ENCODE results near the gene PARD6B. TPM values are rescaled to one million over a fixed set of nuclear protein-coding genes. Genes with fewer than 3 reads are reported as not detected.

The PARD6B gene
- total and polyA plus RNA-seq, 2 donors (not counting 1 experiment from before 2014, with no cell fraction given): 0.91 to 6.0 TPM

DNA sequence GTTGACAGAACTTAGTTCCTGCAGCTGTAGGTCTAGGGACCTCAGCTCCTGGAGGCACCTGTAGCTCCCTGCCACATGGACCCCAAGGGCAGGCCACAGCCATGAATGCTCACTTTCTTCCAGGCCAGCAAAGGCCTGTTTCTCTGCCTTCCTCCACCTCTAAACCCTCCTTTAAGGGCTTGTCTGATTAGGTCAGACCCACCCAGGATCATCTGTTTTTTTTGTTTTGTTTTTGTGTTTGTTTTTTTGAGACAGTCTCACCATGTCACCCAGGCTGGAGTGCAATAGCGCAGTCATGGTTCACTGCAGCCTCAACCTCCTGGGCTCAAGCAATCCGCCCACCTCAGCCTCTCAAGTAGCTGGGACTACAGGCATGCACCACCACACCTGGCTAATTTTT, 52.0 kb downstream of the PARD6B start:
- H3K79me2 ChIP-seq (ENCODE audit: control insufficient read depth, insufficient read depth, low read length): no peaks in the 10 kb centered on the region
- no peaks in the 10 kb centered on the region for H4K20me1 ChIP-seq (ENCODE audit: control insufficient read depth, insufficient read depth, low read length, poor library complexity, severe bottlenecking)
- H2AFZ ChIP-seq (ENCODE audit: insufficient read depth, low read depth, low read length, poor library complexity, severe bottlenecking): no peak overlapping the region
- TF ChIP-seq, protein P1, sequence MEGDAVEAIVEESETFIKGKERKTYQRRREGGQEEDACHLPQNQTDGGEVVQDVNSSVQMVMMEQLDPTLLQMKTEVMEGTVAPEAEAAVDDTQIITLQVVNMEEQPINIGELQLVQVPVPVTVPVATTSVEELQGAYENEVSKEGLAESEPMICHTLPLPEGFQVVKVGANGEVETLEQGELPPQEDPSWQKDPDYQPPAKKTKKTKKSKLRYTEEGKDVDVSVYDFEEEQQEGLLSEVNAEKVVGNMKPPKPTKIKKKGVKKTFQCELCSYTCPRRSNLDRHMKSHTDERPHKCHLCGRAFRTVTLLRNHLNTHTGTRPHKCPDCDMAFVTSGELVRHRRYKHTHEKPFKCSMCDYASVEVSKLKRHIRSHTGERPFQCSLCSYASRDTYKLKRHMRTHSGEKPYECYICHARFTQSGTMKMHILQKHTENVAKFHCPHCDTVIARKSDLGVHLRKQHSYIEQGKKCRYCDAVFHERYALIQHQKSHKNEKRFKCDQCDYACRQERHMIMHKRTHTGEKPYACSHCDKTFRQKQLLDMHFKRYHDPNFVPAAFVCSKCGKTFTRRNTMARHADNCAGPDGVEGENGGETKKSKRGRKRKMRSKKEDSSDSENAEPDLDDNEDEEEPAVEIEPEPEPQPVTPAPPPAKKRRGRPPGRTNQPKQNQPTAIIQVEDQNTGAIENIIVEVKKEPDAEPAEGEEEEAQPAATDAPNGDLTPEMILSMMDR (IDR thresholded peaks at IDR 0.05): no peak
- TF ChIP-seq EZH2 (IDR thresholded peaks at IDR 0.05; ENCODE audit: borderline replicate concordance, insufficient read depth, low read depth, low read length, poor library complexity, severe bottlenecking): no peak
- Mint-ChIP-seq H3K27me3 (peaks cover 18% of the 10 kb centered on the region), H3K9me3 (ENCODE audit: insufficient read depth) (no peaks in the 10 kb centered on the region), H3K4me1 (no peaks in the 10 kb centered on the region), H3K27ac (no peak overlapping the region), H3K4me3 (no peak overlapping the region)
- CTCF ChIA-PET: interaction anchor here (0.9 kb wide), 1 partner anchor 199 kb away, joined by 3 read pairs; no protein-coding TSS in a partner anchor
- no peaks in the 10 kb centered on the region for H3K27me3 ChIP-seq (replicated peaks in 1 of 4; ENCODE audit: control extremely low read depth in 1 of 4, control insufficient read depth in 3 of 4, insufficient read depth in 4 of 4, low read length in 3 of 4)
- H3K9me3 ChIP-seq (ENCODE audit: control extremely low read depth in 1 of 3, control insufficient read depth in 2 of 3, insufficient read depth in 1 of 3, low read length in 2 of 3): no peaks in the 10 kb centered on the region
- H3K36me3 ChIP-seq (replicated peaks in 1 of 2; ENCODE audit: control extremely low read depth in 1 of 2, control insufficient read depth in 1 of 2, extremely low read depth in 1 of 2, insufficient read depth in 2 of 2, low read length in 1 of 2): no peaks in the 10 kb centered on the region
- no peak overlapping the region for H3K27ac ChIP-seq (ENCODE audit: low read length in 2 of 2)
- 87% methylated on average over 2 of the region's 2 CpGs for WGBS (ENCODE audit: insufficient coverage)
- DNase-seq: no peak
- H3K4me3 ChIP-seq (ENCODE audit: control extremely low read depth in 1 of 5, extremely low read depth in 1 of 5, insufficient read depth in 1 of 5, low read depth in 2 of 5, low read length in 4 of 5): no peak overlapping the region
- POLR2A ChIA-PET: no interaction called here
- no peak overlapping the region for H3K4me2 ChIP-seq (replicated peaks; ENCODE audit: low read depth, low read length, poor library complexity, severe bottlenecking)
- intact Hi-C loops (cut with micrococcal nuclease): no loop called here
- H3K4me1 ChIP-seq (ENCODE audit: control insufficient read depth in 2 of 2, insufficient read depth in 2 of 2, low read length in 2 of 2): no peaks in the 10 kb centered on the region
- no peak overlapping the region for H3K9ac ChIP-seq (ENCODE audit: low read length)
- no peak for ATAC-seq (ENCODE audit: low read depth)

DNA sequence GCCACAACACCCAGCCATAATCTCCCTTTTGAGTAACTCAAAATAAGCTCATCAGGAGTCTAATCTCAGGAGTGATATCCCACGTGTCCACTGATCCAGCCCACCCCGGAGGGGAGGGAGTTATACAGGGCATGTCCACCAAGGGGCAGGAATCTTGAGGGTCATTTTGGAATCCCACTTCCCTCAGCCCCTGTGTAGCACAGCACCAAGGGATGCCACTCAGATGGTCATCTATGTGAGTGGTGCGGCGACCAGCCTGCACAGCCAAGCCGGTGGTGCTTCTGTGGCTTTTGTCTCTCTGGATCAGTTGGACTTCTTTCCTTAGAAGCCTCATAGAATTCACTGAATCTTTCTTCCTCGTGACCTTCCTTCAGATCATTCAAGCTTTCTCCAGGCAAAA, 52.5 kb downstream of the PARD6B start:
- no peaks in the 10 kb centered on the region for H3K9me3 Mint-ChIP-seq (ENCODE audit: insufficient read depth)
- no peaks in the 10 kb centered on the region for H3K4me1 Mint-ChIP-seq
- no peaks in the 10 kb centered on the region for H3K9me3 ChIP-seq (ENCODE audit: control extremely low read depth in 1 of 3, control insufficient read depth in 2 of 3, insufficient read depth in 1 of 3, low read length in 2 of 3)
- no peak overlapping the region for H2AFZ ChIP-seq (ENCODE audit: insufficient read depth, low read depth, low read length, poor library complexity, severe bottlenecking)
- no peak for DNase-seq
- TF ChIP-seq EZH2 (IDR thresholded peaks at IDR 0.05; ENCODE audit: borderline replicate concordance, insufficient read depth, low read depth, low read length, poor library complexity, severe bottlenecking): no peak
- TF ChIP-seq, protein P1 (IDR thresholded peaks at IDR 0.05): no peak
- no peaks in the 10 kb centered on the region for H3K4me1 ChIP-seq (ENCODE audit: control insufficient read depth in 2 of 2, insufficient read depth in 2 of 2, low read length in 2 of 2)
- no peak overlapping the region for H3K9ac ChIP-seq (ENCODE audit: low read length)
- no peaks in the 10 kb centered on the region for H3K79me2 ChIP-seq (ENCODE audit: control insufficient read depth, insufficient read depth, low read length)
- no peak for ATAC-seq (ENCODE audit: low read depth)
- CTCF ChIA-PET: interaction anchor here (0.9 to 1.1 kb wide), 2 partner anchors 10 to 198 kb away, joined by 3 read pairs; no protein-coding TSS in a partner anchor
- WGBS (ENCODE audit: insufficient coverage): 97% methylated on average over 5 of the region's 6 CpGs
- peaks cover 18% of the 10 kb centered on the region for H3K27me3 Mint-ChIP-seq
- H3K27me3 ChIP-seq (replicated peaks in 1 of 4; ENCODE audit: control extremely low read depth in 1 of 4, control insufficient read depth in 3 of 4, insufficient read depth in 4 of 4, low read length in 3 of 4): no peaks in the 10 kb centered on the region
- no peaks in the 10 kb centered on the region for H4K20me1 ChIP-seq (ENCODE audit: control insufficient read depth, insufficient read depth, low read length, poor library complexity, severe bottlenecking)
- no peak overlapping the region for H3K4me2 ChIP-seq (replicated peaks; ENCODE audit: low read depth, low read length, poor library complexity, severe bottlenecking)
- no peak overlapping the region for H3K4me3 Mint-ChIP-seq
- no peak overlapping the region for H3K4me3 ChIP-seq (ENCODE audit: control extremely low read depth in 1 of 5, extremely low read depth in 1 of 5, insufficient read depth in 1 of 5, low read depth in 2 of 5, low read length in 4 of 5)
- no peak overlapping the region for H3K27ac ChIP-seq (ENCODE audit: low read length in 2 of 2)
- H3K27ac Mint-ChIP-seq: no peak overlapping the region
- POLR2A ChIA-PET: no interaction called here
- intact Hi-C loops (cut with micrococcal nuclease): no loop called here
- no peaks in the 10 kb centered on the region for H3K36me3 ChIP-seq (replicated peaks in 1 of 2; ENCODE audit: control extremely low read depth in 1 of 2, control insufficient read depth in 1 of 2, extremely low read depth in 1 of 2, insufficient read depth in 2 of 2, low read length in 1 of 2)
